ENCODE results near the gene NPRL2.

GRCh38 chr3:50353245-50354004, 2.9 kb upstream of the NPRL2 start:
- no peak for TF ChIP-seq CTCF (IDR thresholded peaks at IDR 0.05; ENCODE audit: extremely low read depth in 1 of 2, insufficient read depth in 1 of 2, low read depth in 1 of 2, low read length in 2 of 2)
- no peak for TF ChIP-seq POLR2A (IDR thresholded peaks at IDR 0.05; ENCODE audit: low read depth, low read length)
- TF ChIP-seq JUN (IDR thresholded peaks at IDR 0.05; ENCODE audit: borderline replicate concordance, insufficient read depth, insufficient read length, low read depth), result no peak
- no peak for TF ChIP-seq MAX (IDR thresholded peaks at IDR 0.05; ENCODE audit: insufficient read depth, insufficient read length)
- no peak for TF ChIP-seq EZH2 (IDR thresholded peaks at IDR 0.05; ENCODE audit: borderline replicate concordance, low read depth, low read length, severe bottlenecking)
- TF ChIP-seq GATA2 (IDR thresholded peaks at IDR 0.05; ENCODE audit: insufficient read depth, insufficient read length, low read depth, low read length), result no peak
- no peak for TF ChIP-seq POLR2AphosphoS5 (IDR thresholded peaks at IDR 0.05; ENCODE audit: insufficient read depth, low read depth, low read length)
- no peak for TF ChIP-seq FOS (IDR thresholded peaks at IDR 0.05; ENCODE audit: borderline replicate concordance, insufficient read depth, low read length)
- no peak for TF ChIP-seq MYC (IDR thresholded peaks at IDR 0.05; ENCODE audit: low read depth, low read length)
